Trophoblast cell (in vitro differentiated cells and primary cell): Measurements from ENCODE around the gene NDE1.
"Not testable (repeated sequence)": the region's sequence is repeated elsewhere in the genome, so short reads cannot be mapped to it uniquely, and the experiment has no call there.

Experiments
- DNase-seq, 2 donors: peaks; one replicate each; pipeline ENCODE4 v3.0.0-alpha.2; 2016
- H2AFZ ChIP-seq: 2 replicates; pipeline ENCODE4 v1.6.1; 2013; ENCODE audit warnings: low read length, moderate library complexity, mild to moderate bottlenecking; ENCODE audit not compliant: insufficient read depth, poor library complexity
- H2AK5ac ChIP-seq: 2 replicates; pipeline ENCODE4 v1.6.1; 2013; ENCODE audit warnings: mild to moderate bottlenecking, low read length
- H2BK120ac ChIP-seq: 2 replicates; pipeline ENCODE4 v1.6.1; 2013; ENCODE audit warnings: low read length, mild to moderate bottlenecking, moderate library complexity; ENCODE audit not compliant: insufficient read depth, poor library complexity
- H2BK12ac ChIP-seq: 2 replicates; pipeline ENCODE4 v1.6.1; 2013; ENCODE audit warnings: mild to moderate bottlenecking, low read length, moderate library complexity
- H2BK5ac ChIP-seq: 2 replicates; pipeline ENCODE4 v1.6.1; 2013; ENCODE audit warnings: low read length, low read depth, moderate library complexity, mild to moderate bottlenecking; ENCODE audit not compliant: poor library complexity
- H3K14ac ChIP-seq: 2 replicates; pipeline ENCODE4 v1.6.1; 2013; ENCODE audit warnings: mild to moderate bottlenecking, low read length
- H3K18ac ChIP-seq: 2 replicates; pipeline ENCODE4 v1.6.1; 2013; ENCODE audit warnings: mild to moderate bottlenecking, low read length
- H3K23ac ChIP-seq: 2 replicates; pipeline ENCODE4 v1.6.1; 2013; ENCODE audit warnings: low read length
- H3K27ac ChIP-seq: 2 replicates; pipeline ENCODE4 v1.5.1; 2013; ENCODE audit warnings: low read depth, mild to moderate bottlenecking, inconsistent platforms, low read length, moderate library complexity
- H3K27me3 ChIP-seq: 2 replicates; pipeline ENCODE4 v1.6.1; 2013; ENCODE audit warnings: inconsistent platforms, mild to moderate bottlenecking, low read length, moderate library complexity; ENCODE audit not compliant: insufficient read depth
- H3K36me3 ChIP-seq, 2 experiments: 1 replicate in 1 of 2; 2 replicates in 1 of 2; pipeline ENCODE4 v1.6.1; 2013; ENCODE audit warnings: low read length in 2 of 2, mild to moderate bottlenecking in 2 of 2, moderate library complexity in 1 of 2; ENCODE audit not compliant: insufficient read depth in 2 of 2, control insufficient read depth in 1 of 2
- H3K4ac ChIP-seq: 2 replicates; pipeline ENCODE4 v1.6.1; 2013; ENCODE audit warnings: low read depth, mild to moderate bottlenecking, low read length, moderate library complexity
- H3K4me1 ChIP-seq, 2 experiments: 1 replicate in 1 of 2; 2 replicates in 1 of 2; pipeline ENCODE4 v1.6.1; 2013; ENCODE audit warnings: low read length in 2 of 2, mild to moderate bottlenecking in 2 of 2, moderate library complexity in 1 of 2; ENCODE audit not compliant: insufficient read depth in 2 of 2, control insufficient read depth in 1 of 2
- H3K4me2 ChIP-seq: 2 replicates; pipeline ENCODE4 v1.6.1; 2013; ENCODE audit warnings: inconsistent platforms, mild to moderate bottlenecking, low read length, moderate library complexity
- H3K4me3 ChIP-seq: 2 replicates; pipeline ENCODE4 v1.5.1; 2013; ENCODE audit warnings: mild to moderate bottlenecking, low read depth, low read length, inconsistent platforms
- H3K79me1 ChIP-seq: one replicate; pipeline ENCODE4 v1.6.1; 2013; ENCODE audit warnings: low read length
- H3K79me2 ChIP-seq: 2 replicates; pipeline ENCODE4 v1.6.1; 2013; ENCODE audit warnings: low read length, mild to moderate bottlenecking; ENCODE audit not compliant: control insufficient read depth, insufficient read depth, poor library complexity
- H3K9ac ChIP-seq: 2 replicates; pipeline ENCODE4 v1.6.1; 2013; ENCODE audit warnings: mild to moderate bottlenecking, low read length
- H3K9me3 ChIP-seq: 2 replicates; pipeline ENCODE4 v1.6.1; 2013; ENCODE audit warnings: low read depth, mild to moderate bottlenecking, control low read depth, inconsistent platforms, low read length; ENCODE audit not compliant: insufficient read depth
- H4K12ac ChIP-seq: 2 replicates; pipeline ENCODE4 v1.6.1; 2013; ENCODE audit warnings: low read depth, mild to moderate bottlenecking, low read length, moderate library complexity
- H4K8ac ChIP-seq: 2 replicates; pipeline ENCODE4 v1.6.1; 2013; ENCODE audit warnings: low read depth, mild to moderate bottlenecking, low read length, moderate library complexity
- H4K91ac ChIP-seq: one replicate; pipeline ENCODE4 v1.6.1; 2013; ENCODE audit warnings: low read depth, mild to moderate bottlenecking, low read length, moderate library complexity
- whole genome bisulfite sequencing: extraction: QIAGEN DNeasy Blood & Tissue Kit; methylation state at CpG from one replicate; pipeline ENCODE4 v1.1.7; 2013; ENCODE audit warnings: missing lambda C conversion rate; ENCODE audit not compliant: insufficient read length, insufficient coverage; ENCODE audit errors: extremely low coverage; 5-methylcytosine and 5-hydroxymethylcytosine counted together

The NDE1 gene

GRCh38 chr16:15604460-15605440 lies 45.3 kb upstream of the NDE1 start:
- Histone ChIP-seq H3K4me1 (peaks cover 0 to 2% of the 10 kb centered on the region in 2 experiments), H3K14ac (no peak overlapping the region), H3K4me2 (no peak overlapping the region), H3K36me3 (peaks cover 32 to 53% of the 10 kb centered on the region in 2 experiments), H3K4me3 (peak overlapping the region; percentile 23), H3K4ac (no peak overlapping the region), H2BK5ac (no peak overlapping the region), H2AFZ (no peak overlapping the region), H3K23ac (no peak overlapping the region), H2BK120ac (no peak overlapping the region), H3K18ac (no peak overlapping the region), H3K27ac (no peak overlapping the region), H3K9ac (peak overlapping the region; percentile 12), H4K12ac (no peak overlapping the region), H4K91ac (no peak overlapping the region), H2AK5ac (no peak overlapping the region), H2BK12ac (no peak overlapping the region), H4K8ac (no peak overlapping the region), H3K79me1 (no peaks in the 10 kb centered on the region), H3K9me3 (no peaks in the 10 kb centered on the region), H3K79me2 (no peaks in the 10 kb centered on the region), H3K27me3 (no peaks in the 10 kb centered on the region)
- peak in 1 of 2 donors; percentile 69 for DNase-seq
- no CpG with 5 or more reads among the region's 14 CpGs for WGBS

GRCh38 chr16:15605839-15606517 lies 44.1 kb upstream of the NDE1 start:
- Histone ChIP-seq H2BK120ac (no peak overlapping the region), H3K14ac (no peak overlapping the region), H3K27me3 (no peaks in the 10 kb centered on the region), H3K4me2 (no peak overlapping the region), H2AFZ (no peak overlapping the region), H3K9me3 (no peaks in the 10 kb centered on the region), H2AK5ac (no peak overlapping the region), H3K79me2 (no peaks in the 10 kb centered on the region), H3K9ac (no peak overlapping the region), H3K4me3 (no peak overlapping the region), H3K36me3 (peaks cover 31 to 53% of the 10 kb centered on the region in 2 experiments), H4K91ac (no peak overlapping the region), H4K8ac (no peak overlapping the region), H3K4me1 (peaks cover 0 to 2% of the 10 kb centered on the region in 2 experiments), H4K12ac (no peak overlapping the region), H3K79me1 (no peaks in the 10 kb centered on the region), H3K27ac (no peak overlapping the region), H2BK5ac (no peak overlapping the region), H3K23ac (no peak overlapping the region), H3K18ac (no peak overlapping the region), H3K4ac (no peak overlapping the region), H2BK12ac (no peak overlapping the region)
- no CpG with 5 or more reads among the region's 13 CpGs for WGBS
- DNase-seq, result no peak

DNA sequence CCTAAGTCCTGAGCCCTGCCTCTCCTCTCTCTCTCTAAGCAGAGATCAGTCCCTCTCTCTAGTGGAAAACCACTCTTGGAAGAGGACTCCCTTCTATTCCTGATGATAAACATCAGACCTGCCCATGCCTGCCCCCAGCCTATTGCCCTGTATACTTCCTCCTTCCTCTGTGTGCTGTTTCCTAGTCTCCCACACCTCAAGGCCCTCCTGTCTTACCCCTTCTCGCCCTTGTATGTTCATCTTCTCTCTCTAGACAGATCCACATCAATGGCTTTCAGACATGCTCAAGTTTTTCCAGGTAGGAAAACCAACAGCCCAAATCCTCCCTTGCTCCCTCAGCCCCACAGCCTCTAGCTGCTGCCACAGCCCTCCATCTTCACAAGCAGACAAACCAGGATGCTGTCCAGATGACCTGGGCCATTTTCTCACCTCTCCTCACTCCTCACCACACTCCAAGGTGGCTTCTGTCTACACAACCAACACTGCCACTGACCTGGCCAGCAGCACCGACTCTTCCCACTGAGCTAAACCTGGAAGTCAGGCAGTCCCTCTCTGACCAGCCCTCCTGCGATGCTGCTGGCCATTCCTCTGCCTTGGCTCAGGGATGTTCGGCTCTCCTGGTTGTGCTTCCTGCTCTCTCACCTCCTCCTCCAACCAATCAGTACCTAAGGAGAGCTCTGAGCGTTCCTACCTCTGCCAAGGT lies 43.4 kb upstream of the NDE1 start:
- no peak overlapping the region for H3K14ac ChIP-seq
- H3K27me3 ChIP-seq, result no peaks in the 10 kb centered on the region
- no peaks in the 10 kb centered on the region for H3K9me3 ChIP-seq
- no peak overlapping the region for H3K9ac ChIP-seq
- H3K27ac ChIP-seq, result no peak overlapping the region
- no peak overlapping the region for H2AFZ ChIP-seq
- H3K4me1 ChIP-seq, result peaks cover 0 to 2% of the 10 kb centered on the region in 2 experiments
- H3K36me3 ChIP-seq, result peaks cover 25 to 50% of the 10 kb centered on the region in 2 experiments
- H2BK120ac ChIP-seq, result no peak overlapping the region
- no peak overlapping the region for H3K18ac ChIP-seq
- H4K91ac ChIP-seq, result no peak overlapping the region
- H3K79me1 ChIP-seq, result no peaks in the 10 kb centered on the region
- no peak overlapping the region for H4K8ac ChIP-seq
- no peak overlapping the region for H4K12ac ChIP-seq
- no peak overlapping the region for H3K23ac ChIP-seq
- H3K4me2 ChIP-seq, result no peak overlapping the region
- WGBS, result no CpG with 5 or more reads among the region's 5 CpGs
- no peak overlapping the region for H2BK5ac ChIP-seq
- no peak for DNase-seq
- H3K4ac ChIP-seq, result no peak overlapping the region
- no peaks in the 10 kb centered on the region for H3K79me2 ChIP-seq
- no peak overlapping the region for H3K4me3 ChIP-seq
- no peak overlapping the region for H2BK12ac ChIP-seq
- H2AK5ac ChIP-seq, result no peak overlapping the region

DNA sequence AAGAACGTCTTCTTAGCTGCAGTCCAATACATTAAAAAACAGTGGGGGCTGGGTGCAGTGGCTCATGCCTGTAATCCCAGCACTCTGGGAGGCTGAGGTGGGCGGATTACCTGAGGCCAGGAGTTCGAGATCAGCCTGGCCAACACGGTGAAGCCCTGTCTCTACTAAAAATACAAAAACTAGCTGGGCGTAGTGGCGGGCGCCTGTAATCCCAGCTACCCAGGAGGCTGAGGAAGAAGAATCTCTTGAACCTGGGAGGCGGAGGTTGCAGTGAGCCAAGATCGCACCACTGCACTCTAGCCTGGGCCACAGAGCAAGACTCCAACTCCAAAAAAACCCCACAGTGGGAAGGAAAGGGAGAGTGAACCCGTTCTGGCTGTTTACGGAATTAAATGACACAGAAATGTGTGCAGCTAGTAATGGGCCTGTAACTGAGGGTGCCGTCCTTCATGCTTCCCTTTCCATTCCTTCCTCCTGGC lies 42.8 kb upstream of the NDE1 start:
- H3K23ac ChIP-seq, H4K12ac ChIP-seq, H3K79me1 ChIP-seq, H3K4ac ChIP-seq, H3K79me2 ChIP-seq, H3K4me1 ChIP-seq, H4K8ac ChIP-seq, H3K9me3 ChIP-seq, H3K27me3 ChIP-seq, H3K9ac ChIP-seq, H3K4me2 ChIP-seq, H3K14ac ChIP-seq, H3K18ac ChIP-seq, H2BK120ac ChIP-seq, H2AFZ ChIP-seq, H2AK5ac ChIP-seq, H3K27ac ChIP-seq, H2BK12ac ChIP-seq, H2BK5ac ChIP-seq, H4K91ac ChIP-seq, DNase-seq: not testable (repeated sequence)
- Histone ChIP-seq H3K4me3 (peak overlapping the region; percentile 43), H3K36me3 (peaks cover 23 to 50% of the 10 kb centered on the region in 2 experiments)
- no CpG with 5 or more reads among the region's 12 CpGs for WGBS
